Activated T-helper 1 cell treated with anti-CD3 and anti-CD28 coated beads, Interleukin-2, amount 50 U/mL, for 16 hours (primary cell): ENCODE results near the gene STX11.
"Not testable (repeated sequence)": the region's sequence is repeated elsewhere in the genome, so short reads cannot be mapped to it uniquely, and the experiment has no call there.

Experiments
- DNase-seq, 2 donors: peaks; one replicate each; pipeline ENCODE4 v3.0.0-alpha.2; 2020; ENCODE audit warnings: low read depth in 1 of 2, low spot score in 1 of 2

Gene STX11

GRCh38 chr6:144149894-144150709 lies at the start of gene STX11:
Gene STX11, plus strand, starts transcription at chr6:144150517. Its CDS starts 36,111 bp downstream, at chr6:144186628.
- peak; percentile 30 to 66 for DNase-seq

GRCh38 chr6:144103026-144103563 lies 47.2 kb upstream of the STX11 start:
- no peak for DNase-seq

DNA sequence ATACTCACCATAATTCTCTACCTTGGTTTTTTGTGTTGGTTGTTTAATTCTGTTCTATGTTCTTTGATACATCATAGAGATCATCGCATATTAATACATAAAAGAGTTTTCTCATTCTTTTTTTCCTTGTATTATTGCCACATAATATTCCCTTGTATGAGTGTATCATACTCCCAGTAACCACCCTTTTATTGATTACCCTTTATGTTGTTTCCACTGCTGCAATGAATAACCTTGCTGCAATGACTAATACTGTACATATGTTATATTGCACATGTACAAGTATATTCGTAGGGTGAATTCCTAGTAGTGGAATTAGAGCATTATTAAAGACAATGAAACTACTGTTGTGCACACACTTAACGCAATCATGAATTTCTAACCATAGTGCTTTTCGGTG lies 45.8 kb upstream of the STX11 start:
- DNase-seq, result no peak

- DNase-seq, result no peak
Measured at GRCh38 chr6:144104898-144105487, 45.3 kb upstream of the STX11 start.

- DNase-seq, result no peak
Measured at GRCh38 chr6:144106206-144106605, 44.1 kb upstream of the STX11 start.

DNA sequence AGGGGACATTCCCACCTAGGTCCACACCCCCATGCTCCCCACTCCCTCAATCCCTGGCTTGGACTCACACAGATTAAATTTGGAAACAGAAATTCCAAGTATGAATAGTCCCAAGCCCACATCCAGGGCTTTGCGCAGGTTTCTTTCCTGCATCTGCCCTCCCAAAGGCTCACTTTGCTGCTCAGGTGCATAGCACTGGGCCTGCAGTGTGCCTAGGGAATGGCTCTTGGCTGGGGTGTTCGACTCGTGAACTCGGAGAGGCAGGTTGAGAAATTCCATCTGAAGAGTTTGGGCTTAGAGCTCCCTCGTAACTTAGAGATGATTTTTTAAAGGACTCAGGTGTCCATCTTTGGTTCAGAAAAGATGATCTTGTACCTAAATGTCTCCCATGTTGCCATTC lies 40.1 kb upstream of the STX11 start:
- no peak for DNase-seq

GRCh38 chr6:144113366-144113765 lies 37.0 kb upstream of the STX11 start:
- DNase-seq, result no peak

GRCh38 chr6:144115219-144115618 lies 35.1 kb upstream of the STX11 start:
- no peak for DNase-seq

- no peak for DNase-seq
Measured at GRCh38 chr6:144119376-144119775, 30.9 kb upstream of the STX11 start.

GRCh38 chr6:144122861-144123260 lies 27.5 kb upstream of the STX11 start:
- DNase-seq, result no peak

DNA sequence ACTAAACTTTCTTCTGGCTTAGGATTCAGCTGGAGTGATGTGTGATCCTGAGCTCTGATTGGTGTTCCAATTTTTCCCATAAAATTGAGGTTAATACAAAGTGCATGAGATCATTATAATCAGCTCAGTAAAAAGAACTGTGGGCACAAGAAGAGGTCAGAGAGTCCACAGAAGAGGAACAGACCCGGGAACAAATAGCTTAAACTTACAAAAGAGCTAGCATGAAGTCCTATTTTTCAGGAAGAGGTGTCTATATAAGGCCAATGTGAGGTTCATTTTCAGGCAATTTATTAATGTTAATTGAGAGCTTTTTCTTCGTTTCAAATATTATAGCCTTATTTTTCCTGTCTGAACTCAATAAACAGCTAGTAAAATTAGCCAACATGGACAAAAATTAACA lies 26.9 kb upstream of the STX11 start:
- DNase-seq, result no peak

- DNase-seq, result no peak
Measured at GRCh38 chr6:144123836-144124235, 26.5 kb upstream of the STX11 start.

- no peak for DNase-seq
Measured at GRCh38 chr6:144127097-144127496, 23.2 kb upstream of the STX11 start.

DNA sequence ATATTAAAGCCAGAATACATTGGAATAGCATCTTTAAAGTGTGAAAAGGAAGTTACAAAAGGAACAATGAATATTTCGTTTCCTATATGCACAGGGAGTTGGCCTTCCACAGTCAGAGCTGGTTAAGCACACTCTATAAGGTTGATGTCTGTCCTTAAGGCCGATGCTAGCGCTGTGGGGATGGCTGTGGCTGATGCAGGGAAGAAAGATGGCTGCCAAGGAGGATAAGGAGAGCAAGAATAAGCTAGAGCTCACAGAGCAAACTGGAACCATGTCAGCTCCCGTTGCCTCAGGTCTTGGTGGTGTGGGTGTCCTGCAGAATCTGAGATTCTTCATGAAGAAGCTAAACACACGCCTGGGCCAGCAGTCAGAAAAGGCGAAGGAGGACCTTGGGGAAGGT lies 20.8 kb upstream of the STX11 start:
- DNase-seq, result no peak

DNA sequence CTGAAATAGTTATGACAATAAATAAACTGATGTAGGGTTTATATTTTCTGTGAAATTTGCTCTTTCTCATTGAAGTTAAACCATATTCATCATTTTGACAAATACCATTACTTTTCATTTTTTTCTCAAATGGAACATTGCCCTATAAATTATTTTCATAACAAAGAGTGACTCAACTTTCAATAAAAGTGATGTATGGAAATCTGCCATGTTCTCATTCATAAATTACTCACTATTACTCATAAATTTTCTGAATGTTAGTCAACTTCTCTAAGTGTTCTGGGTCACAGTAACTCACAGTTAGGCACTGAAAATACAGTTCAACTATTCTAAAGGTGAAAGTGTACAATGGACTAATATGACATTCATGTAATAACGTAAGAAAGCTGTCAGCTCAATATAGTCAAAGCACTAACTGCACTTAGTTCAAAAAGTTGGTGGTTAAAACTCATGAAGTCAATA lies 19.0 kb upstream of the STX11 start:
- DNase-seq, result no peak

DNA sequence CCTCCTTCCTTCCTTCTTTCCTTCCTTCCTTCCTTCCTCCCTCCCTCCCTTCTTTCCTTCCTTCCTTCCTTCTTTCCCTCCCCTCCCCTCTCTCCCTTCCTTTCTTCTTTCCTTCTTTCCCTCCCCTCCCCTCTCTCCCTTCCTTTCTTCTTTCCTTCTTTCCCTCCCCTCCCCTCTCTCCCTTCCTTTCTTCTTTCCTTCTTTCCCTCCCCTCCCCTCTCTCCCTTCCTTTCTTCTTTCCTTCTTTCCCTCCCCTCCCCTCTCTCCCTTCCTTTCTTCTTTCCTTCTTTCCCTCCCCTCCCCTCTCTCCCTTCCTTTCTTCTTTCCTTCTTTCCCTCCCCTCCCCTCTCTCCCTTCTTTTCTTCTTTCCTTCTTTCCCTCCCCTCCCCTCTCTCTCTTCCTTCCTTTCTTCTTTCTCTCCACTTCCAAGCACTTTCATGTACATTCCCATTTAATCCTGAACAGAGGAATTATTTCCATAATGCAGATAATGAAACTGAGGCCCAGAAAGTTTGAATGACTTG lies 18.1 kb upstream of the STX11 start:
- not testable (repeated sequence) for DNase-seq

DNA sequence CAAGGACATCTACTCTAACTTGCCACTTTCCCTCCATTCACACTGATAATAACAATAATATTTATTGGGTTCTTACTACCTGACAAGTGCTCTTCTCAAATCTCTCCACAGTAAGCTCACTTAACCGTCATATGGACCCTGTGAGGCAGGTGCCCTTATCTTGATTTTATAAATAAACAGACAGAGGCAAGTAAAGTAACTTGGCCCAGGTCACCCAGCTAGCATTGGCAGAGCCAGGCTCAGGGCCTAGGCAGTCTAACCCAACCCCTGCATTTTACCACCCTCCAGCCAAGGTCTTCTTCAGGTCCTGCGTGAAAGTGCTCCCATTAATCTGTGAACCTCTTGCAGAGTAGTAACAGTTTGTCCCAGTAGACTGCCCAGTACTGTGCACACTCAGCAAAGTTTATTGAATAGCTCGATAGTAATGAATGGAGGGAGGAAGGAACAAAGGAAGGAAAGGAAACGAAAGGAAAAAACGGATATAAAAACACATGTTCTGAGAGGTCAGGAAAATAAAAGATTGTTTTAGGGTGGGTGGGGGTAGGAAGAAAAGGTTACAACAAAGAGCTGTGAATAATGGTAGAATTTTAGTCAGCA lies 17.0 kb upstream of the STX11 start:
- DNase-seq, result no peak

- DNase-seq, result no peak
Measured at GRCh38 chr6:144134176-144134575, 16.1 kb upstream of the STX11 start.

- DNase-seq, result no peak
Measured at GRCh38 chr6:144134737-144135136, 15.6 kb upstream of the STX11 start.

DNA sequence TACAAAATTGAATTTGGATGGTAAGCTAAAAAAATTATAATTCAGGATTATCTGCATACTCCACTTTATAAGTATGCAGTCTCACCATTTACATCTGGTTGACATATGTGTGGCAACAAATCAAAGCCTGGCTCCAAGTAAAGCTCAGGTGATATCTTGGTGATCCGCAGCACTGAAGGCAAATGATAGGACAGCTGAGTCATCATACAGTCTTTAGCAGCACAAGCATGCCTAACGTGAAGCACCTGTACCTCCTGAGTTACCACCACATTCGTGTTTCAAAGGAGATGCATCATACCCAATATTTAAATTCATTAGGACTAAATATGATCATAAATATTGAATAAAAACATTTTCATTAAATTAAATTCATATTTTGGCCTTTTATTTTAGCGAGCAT lies 11.8 kb upstream of the STX11 start:
- no peak for DNase-seq

DNA sequence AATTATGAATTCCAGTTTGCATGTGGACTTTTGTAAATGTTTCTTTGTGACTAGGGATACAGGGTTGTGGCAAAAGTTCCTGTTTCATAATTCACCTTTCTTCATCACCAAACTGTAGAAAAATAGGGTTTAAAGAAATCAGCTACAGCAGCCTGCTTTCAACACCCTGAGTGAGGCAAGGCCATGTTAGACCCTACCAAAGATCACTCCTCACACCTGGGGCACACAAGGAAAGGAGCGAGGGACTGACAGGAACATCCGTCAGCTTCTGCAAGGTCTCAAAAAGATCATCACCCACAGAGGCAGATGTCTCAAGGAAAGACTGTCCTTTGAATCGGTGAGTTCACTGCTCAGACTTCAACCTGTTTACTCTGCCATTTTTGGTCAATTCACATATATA lies 10.5 kb upstream of the STX11 start:
- no peak for DNase-seq

- DNase-seq, result no peak
Measured at GRCh38 chr6:144140867-144141266, 9.4 kb upstream of the STX11 start.
